G401 (cell line): Measurements from ENCODE around the gene E2F8. TPM values are rescaled to one million over a fixed set of nuclear protein-coding genes. Genes with fewer than 3 reads are reported as not detected.

Experiments
- DNase-seq: peaks from one replicate; pipeline ENCODE4 v3.0.0-alpha.2; 2015; ENCODE audit warnings: low spot score
- in situ Hi-C: cut with HindIII; loops from 2 replicates; pipeline ENCODE4 v1.10.0; 2016; ENCODE audit warnings: low sequenced_read_pairs, mixed read lengths
- total RNA-seq: library from RNA; depleted of rRNA; stranded (reverse); fragments of >200 nt; shearing (Covaris generic); gene quantifications from 2 replicates; pipeline ENCODE4 v1.2.3, GENCODE V29; 2014

Gene E2F8
- total RNA-seq, 1 experiment from 2014 or later: 4.5 TPM

GRCh38 chr11:19253153-19253745, 12.5 kb upstream of the E2F8 start:
- DNase-seq: no peak
- in situ Hi-C loops: no loop called here

GRCh38 chr11:19252394-19253152, 11.8 kb upstream of the E2F8 start:
- in situ Hi-C loops: no loop called here
- no peak for DNase-seq

- in situ Hi-C loops: no loop called here
- no peak for DNase-seq
Measured at GRCh38 chr11:19251577-19251976, 10.8 kb upstream of the E2F8 start.

- no peak for DNase-seq
- in situ Hi-C loops: no loop called here
Measured at GRCh38 chr11:19246816-19247215, 6.1 kb upstream of the E2F8 start.

GRCh38 chr11:19245351-19245750, 4.6 kb upstream of the E2F8 start:
- in situ Hi-C loops: no loop called here
- DNase-seq: no peak

GRCh38 chr11:19244621-19245020, 3.9 kb upstream of the E2F8 start:
- DNase-seq: no peak
- in situ Hi-C loops: no loop called here

GRCh38 chr11:19244084-19244483, 3.3 kb upstream of the E2F8 start:
- in situ Hi-C loops: no loop called here
- DNase-seq: no peak

GRCh38 chr11:19243613-19244012, 2.9 kb upstream of the E2F8 start:
- no peak for DNase-seq
- in situ Hi-C loops: no loop called here

- DNase-seq: no peak
- in situ Hi-C loops: no loop called here
Measured at GRCh38 chr11:19243143-19243542, 2.4 kb upstream of the E2F8 start.

GRCh38 chr11:19242179-19242932, 1.6 kb upstream of the E2F8 start:
- in situ Hi-C loops: no loop called here
- no peak for DNase-seq

GRCh38 chr11:19241260-19242178, 774 bp upstream of the E2F8 start:
- in situ Hi-C loops: no loop called here
- DNase-seq: no peak

- in situ Hi-C loops: no loop called here
- DNase-seq: no peak
Measured at GRCh38 chr11:19239039-19239438, 1.7 kb downstream of the E2F8 start.

GRCh38 chr11:19237813-19238212, 2.9 kb downstream of the E2F8 start:
- in situ Hi-C loops: no loop called here
- no peak for DNase-seq

GRCh38 chr11:19237381-19237780, 3.4 kb downstream of the E2F8 start:
- in situ Hi-C loops: no loop called here
- DNase-seq: no peak

- no peak for DNase-seq
- in situ Hi-C loops: no loop called here
Measured at GRCh38 chr11:19234231-19234817, 6.4 kb downstream of the E2F8 start.

- DNase-seq: no peak
Measured at GRCh38 chr11:19232910-19233503, 7.7 kb downstream of the E2F8 start.

GRCh38 chr11:19229671-19230070, 11.1 kb downstream of the E2F8 start:
- in situ Hi-C loops: no loop called here
- no peak for DNase-seq

More at GRCh38 chr11:19232910-19233503, 7.7 kb downstream of the E2F8 start:
- in situ Hi-C loops: no loop called here

GRCh38 chr11:19228968-19229367, 11.8 kb downstream of the E2F8 start:
- no peak for DNase-seq
- in situ Hi-C loops: no loop called here
